ENCODE measurements around the gene C1orf216. TPM values are rescaled to one million over a fixed set of nuclear protein-coding genes. Genes with fewer than 3 reads are reported as not detected.

The C1orf216 gene
- total RNA-seq, 1 experiment from 2014 or later = 10.1 TPM

- ChIA-PET POLR2A (no interaction called here), CTCF (interaction anchor here (2.7 kb wide), 1 partner anchor 27 kb away, joined by 11 read pairs; no protein-coding TSS in a partner anchor)
- TF ChIP-seq FOXK1 (CRISPR knock-in tag; IDR thresholded peaks at IDR 0.05) (no peak), IRF1 (CRISPR knock-in tag; IDR thresholded peaks at IDR 0.05) (no peak), USF2 (CRISPR knock-in tag; IDR thresholded peaks at IDR 0.05) (no peak), ZNF219 (CRISPR knock-in tag; IDR thresholded peaks at IDR 0.05; ENCODE audit: borderline replicate concordance) (no peak), NR1H2 (CRISPR knock-in tag; IDR thresholded peaks at IDR 0.05) (no peak), NR2C2 (CRISPR knock-in tag; IDR thresholded peaks at IDR 0.05) (no peak), ZNF425 (CRISPR knock-in tag; conservative IDR thresholded peaks at IDR 0.05) (no peak), NFE2L1 (CRISPR knock-in tag; IDR thresholded peaks at IDR 0.05) (no peak), CREB1 (CRISPR knock-in tag; IDR thresholded peaks at IDR 0.05) (no peak), HMGA2 (CRISPR knock-in tag; IDR thresholded peaks at IDR 0.05) (no peak), ETV6 (CRISPR knock-in tag; IDR thresholded peaks at IDR 0.05) (no peak), KAT7 (CRISPR knock-in tag; IDR thresholded peaks at IDR 0.05; ENCODE audit: borderline replicate concordance) (no peak), PRDM15 (CRISPR knock-in tag; IDR thresholded peaks at IDR 0.05) (no peak), ERG (CRISPR knock-in tag; IDR thresholded peaks at IDR 0.05) (no peak), ZNF138 (CRISPR knock-in tag; conservative IDR thresholded peaks at IDR 0.05) (no peak), NR3C1 (CRISPR knock-in tag; conservative IDR thresholded peaks at IDR 0.05; ENCODE audit: low read depth) (no peak)
- TF ChIP-seq, protein P1, sequence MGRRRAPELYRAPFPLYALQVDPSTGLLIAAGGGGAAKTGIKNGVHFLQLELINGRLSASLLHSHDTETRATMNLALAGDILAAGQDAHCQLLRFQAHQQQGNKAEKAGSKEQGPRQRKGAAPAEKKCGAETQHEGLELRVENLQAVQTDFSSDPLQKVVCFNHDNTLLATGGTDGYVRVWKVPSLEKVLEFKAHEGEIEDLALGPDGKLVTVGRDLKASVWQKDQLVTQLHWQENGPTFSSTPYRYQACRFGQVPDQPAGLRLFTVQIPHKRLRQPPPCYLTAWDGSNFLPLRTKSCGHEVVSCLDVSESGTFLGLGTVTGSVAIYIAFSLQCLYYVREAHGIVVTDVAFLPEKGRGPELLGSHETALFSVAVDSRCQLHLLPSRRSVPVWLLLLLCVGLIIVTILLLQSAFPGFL (CRISPR knock-in tag; IDR thresholded peaks at IDR 0.05; ENCODE audit: borderline replicate concordance) = no peak
- H3K27me3 Mint-ChIP-seq (ENCODE audit: low read depth) = no peaks in the 10 kb centered on the region
- DNase-seq (ENCODE audit: low spot score) (no peak), ATAC-seq (no peak)
- H3K4me3 Mint-ChIP-seq = no peak overlapping the region
- peaks cover 24% of the 10 kb centered on the region for H3K36me3 Mint-ChIP-seq
- H3K27ac Mint-ChIP-seq = no peak overlapping the region
- no peaks in the 10 kb centered on the region for H3K9me3 Mint-ChIP-seq
- no peaks in the 10 kb centered on the region for H3K4me1 Mint-ChIP-seq
Observed at GRCh38 chr1:35753626-35754260, 35.1 kb upstream of the C1orf216 start.

Data from WTC11 (cell line).